GM10248 (cell line): ENCODE data around the gene ZGRF1.
"Not testable (repeated sequence)": the region's sequence is repeated elsewhere in the genome, so short reads cannot be mapped to it uniquely, and the experiment has no call there.

Experiments used
- CTCF ChIA-PET: fragments of 300-600 bp; sonication (Branson Sonifier 250); formaldehyde crosslinking; extraction: SDS; loops from one replicate; lab custom pipeline; 2021; ENCODE audit warnings: antibody characterized with exemption; lab: Yijun Ruan, JAX
- POLR2A ChIA-PET: fragments of 350-650 bp; sonication (Branson Sonifier 250); formaldehyde crosslinking; extraction: SDS; loops from one replicate; lab custom pipeline; 2020; ENCODE audit warnings: antibody characterized with exemption; lab: Yijun Ruan, JAX
- DNase-seq: peaks from one replicate; pipeline ENCODE4 v3.0.0; 2012; ENCODE audit errors: extremely low spot score
- CTCF ChIP-seq: IDR thresholded peaks from 2 replicates; pipeline ENCODE4 v1.5.1; 2012; ENCODE audit warnings: mild to moderate bottlenecking, low read depth; ENCODE audit errors: extremely low read depth, missing control alignments, control extremely low read depth

ZGRF1 gene

DNA sequence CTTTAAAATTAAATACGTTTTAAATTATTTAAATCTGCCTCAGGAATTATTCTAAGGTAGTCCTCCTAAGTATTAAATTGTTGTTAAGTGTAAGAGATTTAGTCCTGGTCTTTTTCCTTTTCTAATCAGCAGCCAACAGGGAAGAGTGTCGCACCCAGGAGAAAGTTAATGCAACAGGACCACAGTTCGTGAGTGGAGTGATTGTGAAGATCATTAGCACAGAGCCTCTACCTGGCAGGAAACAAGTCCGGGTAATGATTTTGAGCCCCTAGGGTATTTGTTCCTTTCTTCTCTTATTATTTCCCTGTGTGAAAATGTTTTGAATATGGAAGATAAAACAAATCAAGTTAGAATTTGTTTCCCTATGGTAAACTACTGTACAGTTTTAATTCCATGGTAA lies 13.6 kb upstream of the ZGRF1 start:
- ChIA-PET POLR2A (no interaction called here), CTCF (no interaction called here)
- DNase-seq = no peak
- no peak for TF ChIP-seq CTCF

DNA sequence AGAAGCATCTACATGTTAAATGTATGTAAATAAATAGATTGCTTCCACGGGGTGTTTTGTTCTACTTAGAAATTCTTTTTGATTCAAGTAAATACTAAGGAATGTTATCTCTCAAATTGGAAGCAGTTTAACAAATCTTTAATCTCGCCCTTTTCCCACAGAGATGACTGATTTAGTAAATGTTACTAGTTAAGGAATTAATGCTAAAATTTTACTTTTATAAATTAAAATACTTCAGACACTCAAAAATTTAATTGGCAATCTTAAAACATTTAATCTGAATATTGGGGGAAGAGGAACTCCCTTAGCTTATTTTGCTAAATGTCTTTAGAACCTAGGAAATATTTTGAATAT lies 12.3 kb upstream of the ZGRF1 start:
- DNase-seq = no peak
- TF ChIP-seq CTCF = no peak
- ChIA-PET POLR2A (no interaction called here), CTCF (interaction anchor here (1.0 to 1.6 kb wide), 2 partner anchors 114 to 116 kb away, joined by 3 to 6 read pairs; no protein-coding TSS in a partner anchor)

DNA sequence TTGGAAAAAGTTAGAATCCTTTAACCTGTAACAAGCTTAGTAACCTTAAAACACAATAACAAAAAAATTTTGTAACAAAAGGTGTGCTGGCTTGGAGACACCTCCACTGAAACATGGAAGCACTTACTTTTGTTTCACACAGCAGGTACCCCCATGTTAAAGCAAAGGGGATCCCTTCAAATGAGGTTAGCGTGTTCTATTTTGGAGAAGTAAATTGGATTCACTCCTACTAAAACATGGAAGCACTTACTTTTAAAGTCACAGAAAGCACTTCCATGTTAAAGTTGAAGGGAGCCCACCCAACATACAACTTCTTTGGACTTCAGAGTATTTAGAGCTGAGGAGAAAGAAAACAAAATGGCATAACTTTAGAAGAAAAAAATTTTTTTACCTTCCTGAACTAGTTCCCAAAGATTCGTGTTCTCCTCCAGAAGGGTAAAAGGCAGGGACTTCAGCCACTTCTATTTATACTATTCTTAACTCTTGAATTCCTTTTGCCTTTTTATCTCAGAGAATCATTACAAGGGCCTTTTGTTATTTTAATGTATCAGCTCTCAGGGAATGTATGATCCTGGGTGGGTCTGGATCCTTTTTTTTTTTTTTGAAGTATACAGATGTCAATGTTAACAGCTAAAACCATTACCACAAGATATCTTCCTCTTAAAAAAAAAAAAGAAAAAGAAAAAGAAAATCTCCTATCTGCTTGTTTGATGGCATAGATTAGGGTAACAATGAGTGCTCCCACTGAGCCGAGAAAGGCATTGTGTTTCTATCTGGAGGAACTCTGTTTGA lies 11.8 kb upstream of the ZGRF1 start:
- POLR2A ChIA-PET = no interaction called here
- no peak for DNase-seq
- CTCF ChIA-PET = interaction anchor here (1.0 to 1.6 kb wide), 4 partner anchors 15 to 290 kb away, joined by 3 to 6 read pairs (median 3); no protein-coding TSS in a partner anchor
- TF ChIP-seq CTCF = no peak

GRCh38 chr4:112647785-112648184 lies 11.1 kb upstream of the ZGRF1 start:
- CTCF ChIA-PET = interaction anchor here (1.2 to 1.6 kb wide), 3 partner anchors 16 to 291 kb away, joined by 3 to 6 read pairs (median 3); no protein-coding TSS in a partner anchor
- TF ChIP-seq CTCF = no peak
- POLR2A ChIA-PET = no interaction called here
- no peak for DNase-seq

GRCh38 chr4:112646632-112647537 lies 10.2 kb upstream of the ZGRF1 start:
- DNase-seq = no peak
- ChIA-PET POLR2A (no interaction called here), CTCF (interaction anchor here (1.2 to 2.9 kb wide), 5 partner anchors 9 to 291 kb away, joined by 3 to 14 read pairs (median 3); partner anchors contain the start of genes LARP7 and ZGRF1)
- no peak for TF ChIP-seq CTCF

DNA sequence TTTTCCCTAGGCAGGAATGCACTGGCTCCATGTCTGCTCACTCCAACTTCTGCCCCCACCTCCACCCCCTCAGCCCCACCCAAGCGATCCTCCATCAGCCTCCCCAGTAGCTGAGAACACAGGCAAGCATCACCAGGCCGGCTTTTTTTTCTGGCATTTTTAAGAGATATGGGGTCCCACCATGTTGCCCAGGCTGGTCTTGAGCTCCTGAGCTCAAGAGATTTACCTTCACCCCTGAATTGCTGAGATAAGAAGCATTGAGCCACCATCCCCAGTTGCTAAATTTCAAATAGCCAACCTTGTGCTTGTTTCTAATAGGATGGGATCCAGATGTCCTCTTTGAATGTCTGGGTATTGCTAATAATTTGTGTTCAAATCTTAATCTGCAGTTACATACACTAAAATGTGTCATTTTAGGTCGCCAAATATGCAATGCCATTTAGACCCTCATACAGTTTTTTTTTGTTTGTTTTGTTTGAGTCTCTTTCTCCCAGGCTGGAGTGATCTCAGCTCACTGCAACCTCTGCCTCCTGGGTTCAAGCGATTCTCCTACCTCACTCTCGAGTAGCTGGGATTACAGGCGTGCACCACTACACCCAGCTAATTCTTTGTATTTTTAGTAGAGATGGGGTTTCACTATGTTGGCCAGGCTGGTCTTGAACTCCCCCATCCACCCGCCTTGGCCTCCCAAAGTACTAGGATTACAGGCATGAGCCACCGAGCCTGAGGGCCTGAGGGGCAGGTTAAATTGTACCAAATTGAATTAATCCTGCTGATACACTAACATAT lies 9.0 kb upstream of the ZGRF1 start:
- TF ChIP-seq CTCF = no peak

GRCh38 chr4:112644595-112645535 lies 8.2 kb upstream of the ZGRF1 start:
- DNase-seq, POLR2A ChIA-PET: not testable (repeated sequence)
- CTCF ChIA-PET = interaction anchor here (1.0 to 2.9 kb wide), 2 partner anchors 11 to 27 kb away, joined by 3 to 14 read pairs; no protein-coding TSS in a partner anchor

More for the DNA sequence above, 9.0 kb upstream of the ZGRF1 start:
- POLR2A ChIA-PET = no interaction called here
- CTCF ChIA-PET = interaction anchor here (0.9 to 2.9 kb wide), 5 partner anchors 8 to 119 kb away, joined by 3 to 14 read pairs (median 3); partner anchors contain the start of genes LARP7 and ZGRF1
- no peak for DNase-seq
